HG03457 (cell line): Measurements from ENCODE around the gene HOXC11.

Source experiments
- ATAC-seq: cut with Tn5 transposase; IDR thresholded peaks from one replicate; pipeline ENCODE4 v1.9.1; 2021; ENCODE audit warnings: moderate number of reproducible peaks; ENCODE audit not compliant: unreplicated experiment

The HOXC11 gene

GRCh38 chr12:53956251-53956887 lies 16.6 kb upstream of the HOXC11 start:
- no peak for ATAC-seq

- no peak for ATAC-seq
Measured at GRCh38 chr12:53956914-53957536, 15.9 kb upstream of the HOXC11 start.

GRCh38 chr12:53958128-53958527 lies 14.8 kb upstream of the HOXC11 start:
- ATAC-seq = no peak

GRCh38 chr12:53959314-53959713 lies 13.6 kb upstream of the HOXC11 start:
- no peak for ATAC-seq

GRCh38 chr12:53960187-53961024 lies 12.5 kb upstream of the HOXC11 start:
- ATAC-seq = no peak

GRCh38 chr12:53961025-53961761 lies 11.7 kb upstream of the HOXC11 start:
- no peak for ATAC-seq

- ATAC-seq = no peak
Measured at GRCh38 chr12:53963005-53963404, 9.9 kb upstream of the HOXC11 start.

GRCh38 chr12:53963434-53964314 lies 9.3 kb upstream of the HOXC11 start:
- no peak for ATAC-seq

GRCh38 chr12:53964315-53964713 lies 8.6 kb upstream of the HOXC11 start:
- no peak for ATAC-seq

- no peak for ATAC-seq
Measured at GRCh38 chr12:53965281-53966084, 7.4 kb upstream of the HOXC11 start.

GRCh38 chr12:53966085-53966384 lies 6.9 kb upstream of the HOXC11 start:
- ATAC-seq = no peak

- ATAC-seq = no peak
Measured at GRCh38 chr12:53966385-53967133, 6.4 kb upstream of the HOXC11 start.

GRCh38 chr12:53967421-53967925 lies 5.5 kb upstream of the HOXC11 start:
- no peak for ATAC-seq

GRCh38 chr12:53968214-53969127 lies 4.5 kb upstream of the HOXC11 start:
- no peak for ATAC-seq

GRCh38 chr12:53969588-53970259 lies 3.2 kb upstream of the HOXC11 start:
- no peak for ATAC-seq

GRCh38 chr12:53970451-53970850 lies 2.5 kb upstream of the HOXC11 start:
- ATAC-seq = no peak

- ATAC-seq = no peak
Measured at GRCh38 chr12:53971129-53971528, 1.8 kb upstream of the HOXC11 start.
